GM23338 (cell line): Measurements from ENCODE around the gene UBASH3B. TPM values are rescaled to one million over a fixed set of nuclear protein-coding genes. Genes with fewer than 3 reads are reported as not detected.

Experiments
- ATAC-seq: fragments of 200-7000 bp; cut with Tn5 transposase; 3 replicates; pipeline ENCODE4 v1.9.1; 2020
- DNase-seq: peaks from one replicate; pipeline ENCODE4 v3.0.0-alpha.2; 2015; ENCODE audit warnings: low spot score
- H2AFZ ChIP-seq: fragments of 200-600 bp; sonication (generic); 2 replicates; pipeline ENCODE4 v1.8.0; 2016; ENCODE audit warnings: antibody characterized with exemption, mild to moderate bottlenecking, moderate library complexity
- H3F3A ChIP-seq: fragments of 200-600 bp; sonication (generic); replicated peaks from 2 replicates; pipeline ENCODE4 v1.8.0; 2017; ENCODE audit warnings: antibody characterized with exemption, mixed run types, low read depth
- H3K27ac ChIP-seq: fragments of 200-600 bp; sonication (generic); 2 replicates; pipeline ENCODE4 v1.6.1; 2016; ENCODE audit warnings: low read depth
- H3K27me3 ChIP-seq: fragments of 200-600 bp; sonication (generic); 2 replicates; pipeline ENCODE4 v1.8.0; 2016; ENCODE audit warnings: mild to moderate bottlenecking, mixed run types, moderate library complexity; ENCODE audit not compliant: insufficient read depth
- H3K36me3 ChIP-seq: fragments of 200-600 bp; sonication (generic); 2 replicates; pipeline ENCODE4 v1.8.0; 2016; ENCODE audit warnings: mild to moderate bottlenecking; ENCODE audit not compliant: insufficient read depth
- H3K4me1 ChIP-seq: fragments of 200-600 bp; sonication (generic); 2 replicates; pipeline ENCODE4 v1.8.0; 2016; ENCODE audit warnings: mild to moderate bottlenecking, moderate library complexity; ENCODE audit not compliant: insufficient read depth
- H3K4me2 ChIP-seq: fragments of 200-600 bp; sonication (generic); 2 replicates; pipeline ENCODE4 v1.7.1; 2017; ENCODE audit warnings: mixed run types
- H3K4me3 ChIP-seq: fragments of 200-600 bp; sonication (generic); 2 replicates; pipeline ENCODE4 v1.6.1; 2016; ENCODE audit warnings: mixed run types
- H3K79me2 ChIP-seq: fragments of 200-600 bp; sonication (generic); replicated peaks from 2 replicates; pipeline ENCODE4 v1.8.0; 2017; ENCODE audit warnings: mild to moderate bottlenecking; ENCODE audit not compliant: insufficient read depth
- H3K9me2 ChIP-seq: fragments of 200-600 bp; sonication (generic); 2 replicates; pipeline ENCODE4 v1.8.0; 2017; ENCODE audit not compliant: insufficient read depth
- H4K20me1 ChIP-seq: fragments of 200-600 bp; sonication (generic); replicated peaks from 2 replicates; pipeline ENCODE4 v1.8.0; 2017; ENCODE audit warnings: mild to moderate bottlenecking; ENCODE audit not compliant: insufficient read depth
- H3K27ac Mint-ChIP-seq: 2 replicates; pipeline ENCODE4 v1.8.0; 2020; ENCODE audit warnings: inconsistent platforms, mild to moderate bottlenecking, moderate library complexity, mixed read lengths
- H3K27me3 Mint-ChIP-seq: 3 replicates; pipeline ENCODE4 v1.8.0; 2022; ENCODE audit warnings: low read depth, mild to moderate bottlenecking, moderate library complexity, mixed read lengths, inconsistent platforms; ENCODE audit not compliant: insufficient read depth, poor library complexity
- H3K36me3 Mint-ChIP-seq: 3 replicates; pipeline ENCODE4 v1.8.0; 2021; ENCODE audit warnings: low read depth, mild to moderate bottlenecking, inconsistent platforms, moderate library complexity, mixed read lengths
- H3K4me1 Mint-ChIP-seq: 3 replicates; pipeline ENCODE4 v1.8.0; 2020; ENCODE audit warnings: mild to moderate bottlenecking, inconsistent platforms, mixed read lengths
- H3K4me3 Mint-ChIP-seq: 3 replicates; pipeline ENCODE4 v1.8.0; 2021; ENCODE audit warnings: moderate library complexity, mild to moderate bottlenecking, inconsistent platforms, mixed read lengths
- H3K9me3 Mint-ChIP-seq: 3 replicates; pipeline ENCODE4 v1.8.0; 2020; ENCODE audit warnings: moderate library complexity, mild to moderate bottlenecking, inconsistent platforms, mixed read lengths
- CREB1 ChIP-seq: fragments of 250-450 bp; sonication (Bioruptor Pico); IDR thresholded peaks from 2 replicates; pipeline ENCODE4 v1.5.0; 2020; ENCODE audit warnings: low read depth, mild to moderate bottlenecking, moderate library complexity
- EZH2 ChIP-seq: fragments of 200-600 bp; sonication (generic); IDR thresholded peaks from one replicate; pipeline ENCODE4 v1.8.0; 2017; ENCODE audit warnings: antibody characterized with exemption, mild to moderate bottlenecking, low read depth; ENCODE audit not compliant: unreplicated experiment
- EZH2phosphoT487 ChIP-seq: fragments of 200-600 bp; sonication (generic); IDR thresholded peaks from one replicate; pipeline ENCODE4 v1.8.1; 2018; ENCODE audit warnings: antibody characterized with exemption; ENCODE audit not compliant: unreplicated experiment
- NANOG ChIP-seq: IDR thresholded peaks from 2 replicates; pipeline ENCODE4 v1.6.1; 2016; ENCODE audit warnings: antibody characterized with exemption, borderline replicate concordance
- POLR2AphosphoS5 ChIP-seq: IDR thresholded peaks from 2 replicates; pipeline ENCODE4 v1.6.1; 2016; ENCODE audit warnings: antibody characterized with exemption, low read depth
- STAT1 ChIP-seq: IDR thresholded peaks from one replicate; pipeline ENCODE4 v1.6.1; 2016; ENCODE audit warnings: antibody characterized with exemption; ENCODE audit not compliant: unreplicated experiment
- ZNF114 ChIP-seq: fragments of 250-450 bp; sonication (Bioruptor Pico); IDR thresholded peaks from 2 replicates; pipeline ENCODE4 v1.5.0; 2020; ENCODE audit warnings: mild to moderate bottlenecking, moderate library complexity
- polyA plus RNA-seq: library from polyadenylated mRNA; unstranded; fragments of >200 nt; fragmentation: Nextera tagmentation; extraction: Ambion mirVana; gene quantifications from 2 replicates; pipeline ENCODE4 v1.2.1, GENCODE V29; 2016
- total RNA-seq: library from RNA; depleted of rRNA; stranded (reverse); fragments of >200 nt; shearing (Covaris generic); gene quantifications from 2 replicates; pipeline ENCODE4 v1.2.3, GENCODE V29; 2014
- TF ChIP-seq, protein P1 (sequence below): fragments of 250-450 bp; sonication (Bioruptor Pico); IDR thresholded peaks from 2 replicates; pipeline ENCODE4 v1.5.0; 2020; ENCODE audit warnings: mild to moderate bottlenecking, moderate library complexity
- TF ChIP-seq, protein P2 (sequence below): IDR thresholded peaks from 2 replicates; pipeline ENCODE4 v1.6.1; 2016; ENCODE audit warnings: antibody characterized with exemption
- TF ChIP-seq, protein P3 (sequence below): IDR thresholded peaks from one replicate; pipeline ENCODE4 v1.6.1; 2018; ENCODE audit warnings: antibody characterized with exemption; ENCODE audit not compliant: unreplicated experiment

Gene UBASH3B
- total and polyA plus RNA-seq, 2 experiments from 2014 or later: 2.1 to 12.0 TPM

DNA sequence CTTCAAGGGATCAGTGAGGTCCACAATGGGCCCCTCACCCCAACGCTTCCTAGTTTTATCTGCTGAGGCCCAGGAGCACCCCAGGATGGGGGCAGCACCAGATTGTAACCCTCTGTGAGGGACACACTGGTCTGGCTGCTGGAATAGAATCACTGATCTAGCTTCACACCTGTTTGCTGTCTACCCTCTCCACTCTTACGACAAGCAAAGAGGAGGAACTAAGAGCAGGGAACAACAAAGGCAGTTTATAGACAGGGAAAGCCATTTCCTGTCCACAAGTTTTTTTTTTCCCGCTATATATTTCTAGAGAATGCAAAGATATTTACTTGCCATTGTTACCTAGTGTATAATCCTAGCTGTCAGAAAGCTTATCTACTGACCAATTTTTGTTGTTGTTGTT, 121.8 kb downstream of the UBASH3B start (continued):
- TF ChIP-seq, protein P1, sequence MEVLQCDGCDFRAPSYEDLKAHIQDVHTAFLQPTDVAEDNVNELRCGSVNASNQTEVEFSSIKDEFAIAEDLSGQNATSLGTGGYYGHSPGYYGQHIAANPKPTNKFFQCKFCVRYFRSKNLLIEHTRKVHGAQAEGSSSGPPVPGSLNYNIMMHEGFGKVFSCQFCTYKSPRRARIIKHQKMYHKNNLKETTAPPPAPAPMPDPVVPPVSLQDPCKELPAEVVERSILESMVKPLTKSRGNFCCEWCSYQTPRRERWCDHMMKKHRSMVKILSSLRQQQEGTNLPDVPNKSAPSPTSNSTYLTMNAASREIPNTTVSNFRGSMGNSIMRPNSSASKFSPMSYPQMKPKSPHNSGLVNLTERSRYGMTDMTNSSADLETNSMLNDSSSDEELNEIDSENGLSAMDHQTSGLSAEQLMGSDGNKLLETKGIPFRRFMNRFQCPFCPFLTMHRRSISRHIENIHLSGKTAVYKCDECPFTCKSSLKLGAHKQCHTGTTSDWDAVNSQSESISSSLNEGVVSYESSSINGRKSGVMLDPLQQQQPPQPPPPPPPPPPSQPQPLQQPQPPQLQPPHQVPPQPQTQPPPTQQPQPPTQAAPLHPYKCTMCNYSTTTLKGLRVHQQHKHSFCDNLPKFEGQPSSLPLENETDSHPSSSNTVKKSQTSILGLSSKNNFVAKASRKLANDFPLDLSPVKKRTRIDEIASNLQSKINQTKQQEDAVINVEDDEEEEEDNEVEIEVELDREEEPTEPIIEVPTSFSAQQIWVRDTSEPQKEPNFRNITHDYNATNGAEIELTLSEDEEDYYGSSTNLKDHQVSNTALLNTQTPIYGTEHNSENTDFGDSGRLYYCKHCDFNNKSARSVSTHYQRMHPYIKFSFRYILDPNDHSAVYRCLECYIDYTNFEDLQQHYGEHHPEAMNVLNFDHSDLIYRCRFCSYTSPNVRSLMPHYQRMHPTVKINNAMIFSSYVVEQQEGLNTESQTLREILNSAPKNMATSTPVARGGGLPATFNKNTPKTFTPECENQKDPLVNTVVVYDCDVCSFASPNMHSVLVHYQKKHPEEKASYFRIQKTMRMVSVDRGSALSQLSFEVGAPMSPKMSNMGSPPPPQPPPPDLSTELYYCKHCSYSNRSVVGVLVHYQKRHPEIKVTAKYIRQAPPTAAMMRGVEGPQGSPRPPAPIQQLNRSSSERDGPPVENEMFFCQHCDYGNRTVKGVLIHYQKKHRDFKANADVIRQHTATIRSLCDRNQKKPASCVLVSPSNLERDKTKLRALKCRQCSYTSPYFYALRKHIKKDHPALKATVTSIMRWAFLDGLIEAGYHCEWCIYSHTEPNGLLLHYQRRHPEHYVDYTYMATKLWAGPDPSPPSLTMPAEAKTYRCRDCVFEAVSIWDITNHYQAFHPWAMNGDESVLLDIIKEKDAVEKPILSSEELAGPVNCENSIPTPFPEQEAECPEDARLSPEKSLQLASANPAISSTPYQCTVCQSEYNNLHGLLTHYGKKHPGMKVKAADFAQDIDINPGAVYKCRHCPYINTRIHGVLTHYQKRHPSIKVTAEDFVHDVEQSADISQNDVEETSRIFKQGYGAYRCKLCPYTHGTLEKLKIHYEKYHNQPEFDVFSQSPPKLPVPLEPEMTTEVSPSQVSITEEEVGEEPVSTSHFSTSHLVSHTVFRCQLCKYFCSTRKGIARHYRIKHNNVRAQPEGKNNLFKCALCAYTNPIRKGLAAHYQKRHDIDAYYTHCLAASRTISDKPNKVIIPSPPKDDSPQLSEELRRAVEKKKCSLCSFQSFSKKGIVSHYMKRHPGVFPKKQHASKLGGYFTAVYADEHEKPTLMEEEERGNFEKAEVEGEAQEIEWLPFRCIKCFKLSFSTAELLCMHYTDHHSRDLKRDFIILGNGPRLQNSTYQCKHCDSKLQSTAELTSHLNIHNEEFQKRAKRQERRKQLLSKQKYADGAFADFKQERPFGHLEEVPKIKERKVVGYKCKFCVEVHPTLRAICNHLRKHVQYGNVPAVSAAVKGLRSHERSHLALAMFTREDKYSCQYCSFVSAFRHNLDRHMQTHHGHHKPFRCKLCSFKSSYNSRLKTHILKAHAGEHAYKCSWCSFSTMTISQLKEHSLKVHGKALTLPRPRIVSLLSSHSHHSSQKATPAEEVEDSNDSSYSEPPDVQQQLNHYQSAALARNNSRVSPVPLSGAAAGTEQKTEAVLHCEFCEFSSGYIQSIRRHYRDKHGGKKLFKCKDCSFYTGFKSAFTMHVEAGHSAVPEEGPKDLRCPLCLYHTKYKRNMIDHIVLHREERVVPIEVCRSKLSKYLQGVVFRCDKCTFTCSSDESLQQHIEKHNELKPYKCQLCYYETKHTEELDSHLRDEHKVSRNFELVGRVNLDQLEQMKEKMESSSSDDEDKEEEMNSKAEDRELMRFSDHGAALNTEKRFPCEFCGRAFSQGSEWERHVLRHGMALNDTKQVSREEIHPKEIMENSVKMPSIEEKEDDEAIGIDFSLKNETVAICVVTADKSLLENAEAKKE (CRISPR knock-in tag): no peak

DNA sequence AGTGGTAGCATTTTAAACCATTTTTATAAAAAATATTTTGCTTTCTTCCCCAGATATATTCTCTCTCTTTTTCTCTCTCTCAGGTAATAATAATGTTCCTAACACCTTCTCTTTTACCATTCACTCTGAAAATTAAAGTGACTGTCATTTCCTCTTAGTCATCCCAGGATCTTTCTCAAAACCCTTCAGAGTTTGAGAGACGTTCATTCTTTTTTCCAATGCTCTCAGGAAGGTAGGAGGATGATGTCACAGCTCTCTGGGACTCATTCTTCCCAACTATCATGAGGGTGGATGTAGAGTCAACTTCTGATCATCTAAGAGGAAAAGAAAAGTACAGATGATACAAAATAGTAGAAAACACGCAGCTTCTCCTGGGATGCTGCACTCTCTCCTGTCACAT, 122.6 kb downstream of the UBASH3B start:
- ATAC-seq: no peak
- H3K4me3 Mint-ChIP-seq: no peak overlapping the region
- TF ChIP-seq EZH2phosphoT487: no peak
- TF ChIP-seq, protein P2, sequence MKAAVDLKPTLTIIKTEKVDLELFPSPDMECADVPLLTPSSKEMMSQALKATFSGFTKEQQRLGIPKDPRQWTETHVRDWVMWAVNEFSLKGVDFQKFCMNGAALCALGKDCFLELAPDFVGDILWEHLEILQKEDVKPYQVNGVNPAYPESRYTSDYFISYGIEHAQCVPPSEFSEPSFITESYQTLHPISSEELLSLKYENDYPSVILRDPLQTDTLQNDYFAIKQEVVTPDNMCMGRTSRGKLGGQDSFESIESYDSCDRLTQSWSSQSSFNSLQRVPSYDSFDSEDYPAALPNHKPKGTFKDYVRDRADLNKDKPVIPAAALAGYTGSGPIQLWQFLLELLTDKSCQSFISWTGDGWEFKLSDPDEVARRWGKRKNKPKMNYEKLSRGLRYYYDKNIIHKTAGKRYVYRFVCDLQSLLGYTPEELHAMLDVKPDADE: no peak
- no peak for TF ChIP-seq POLR2AphosphoS5
- no peak for TF ChIP-seq STAT1
- no peak for TF ChIP-seq NANOG
- no peak for TF ChIP-seq CREB1 (CRISPR knock-in tag)
- TF ChIP-seq ZNF114: no peak
- no peak for TF ChIP-seq EZH2
- TF ChIP-seq, protein P3, sequence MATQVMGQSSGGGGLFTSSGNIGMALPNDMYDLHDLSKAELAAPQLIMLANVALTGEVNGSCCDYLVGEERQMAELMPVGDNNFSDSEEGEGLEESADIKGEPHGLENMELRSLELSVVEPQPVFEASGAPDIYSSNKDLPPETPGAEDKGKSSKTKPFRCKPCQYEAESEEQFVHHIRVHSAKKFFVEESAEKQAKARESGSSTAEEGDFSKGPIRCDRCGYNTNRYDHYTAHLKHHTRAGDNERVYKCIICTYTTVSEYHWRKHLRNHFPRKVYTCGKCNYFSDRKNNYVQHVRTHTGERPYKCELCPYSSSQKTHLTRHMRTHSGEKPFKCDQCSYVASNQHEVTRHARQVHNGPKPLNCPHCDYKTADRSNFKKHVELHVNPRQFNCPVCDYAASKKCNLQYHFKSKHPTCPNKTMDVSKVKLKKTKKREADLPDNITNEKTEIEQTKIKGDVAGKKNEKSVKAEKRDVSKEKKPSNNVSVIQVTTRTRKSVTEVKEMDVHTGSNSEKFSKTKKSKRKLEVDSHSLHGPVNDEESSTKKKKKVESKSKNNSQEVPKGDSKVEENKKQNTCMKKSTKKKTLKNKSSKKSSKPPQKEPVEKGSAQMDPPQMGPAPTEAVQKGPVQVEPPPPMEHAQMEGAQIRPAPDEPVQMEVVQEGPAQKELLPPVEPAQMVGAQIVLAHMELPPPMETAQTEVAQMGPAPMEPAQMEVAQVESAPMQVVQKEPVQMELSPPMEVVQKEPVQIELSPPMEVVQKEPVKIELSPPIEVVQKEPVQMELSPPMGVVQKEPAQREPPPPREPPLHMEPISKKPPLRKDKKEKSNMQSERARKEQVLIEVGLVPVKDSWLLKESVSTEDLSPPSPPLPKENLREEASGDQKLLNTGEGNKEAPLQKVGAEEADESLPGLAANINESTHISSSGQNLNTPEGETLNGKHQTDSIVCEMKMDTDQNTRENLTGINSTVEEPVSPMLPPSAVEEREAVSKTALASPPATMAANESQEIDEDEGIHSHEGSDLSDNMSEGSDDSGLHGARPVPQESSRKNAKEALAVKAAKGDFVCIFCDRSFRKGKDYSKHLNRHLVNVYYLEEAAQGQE: no peak

More for the DNA sequence above, 122.6 kb downstream of the UBASH3B start:
- no peaks in the 10 kb centered on the region for H4K20me1 ChIP-seq
- no peak overlapping the region for H3K27ac Mint-ChIP-seq
- no peaks in the 10 kb centered on the region for H3K36me3 Mint-ChIP-seq
- H3K4me1 ChIP-seq: peaks cover 6% of the 10 kb centered on the region; the same call in 1 of the 2 replicates
- no peaks in the 10 kb centered on the region for H3K79me2 ChIP-seq
- peaks cover 9% of the 10 kb centered on the region for H3K4me1 Mint-ChIP-seq
- no peaks in the 10 kb centered on the region for H3K27me3 ChIP-seq
- H3K27ac ChIP-seq: no peak overlapping the region
- no peaks in the 10 kb centered on the region for H3K9me3 Mint-ChIP-seq
- peaks cover 13% of the 10 kb centered on the region for H3K27me3 Mint-ChIP-seq
- DNase-seq: no peak
- no peak overlapping the region for H3K4me2 ChIP-seq
- no peaks in the 10 kb centered on the region for H3F3A ChIP-seq
- no peaks in the 10 kb centered on the region for H3K36me3 ChIP-seq
- no peaks in the 10 kb centered on the region for H3K9me2 ChIP-seq
- H3K4me3 ChIP-seq: no peak overlapping the region
- no peak overlapping the region for H2AFZ ChIP-seq
